Gastrocnemius medialis (tissue), 4 donors: Measurements from ENCODE around the gene DNAJB14.

Experiments
- CTCF ChIP-seq, 5 experiments: fragments of 450-650 bp in 3 of 5; fragments of 200-600 bp in 2 of 5; sonication (generic) in 2 of 5; IDR thresholded peaks in 4 of 5; conservative IDR thresholded peaks in 1 of 5; 1 replicate in 4 of 5; 2 replicates in 1 of 5; pipeline ENCODE4 v1.5.1; 2016 to 2019; ENCODE audit warnings: antibody characterized with exemption in 5 of 5, mild to moderate bottlenecking in 3 of 5, moderate library complexity in 3 of 5
- POLR2A ChIP-seq, 2 donors: fragments of 450-650 bp; IDR thresholded peaks; one replicate each; pipeline ENCODE4 v1.6.1; 2017; ENCODE audit warnings: antibody characterized with exemption in 2 of 2, mild to moderate bottlenecking in 2 of 2, moderate library complexity in 2 of 2

- TF ChIP-seq CTCF (IDR thresholded peaks at IDR 0.05 in 4 of 5, conservative IDR thresholded peaks at IDR 0.05 in 1 of 5), result no peak
- no peak for TF ChIP-seq POLR2A (IDR thresholded peaks at IDR 0.05)
Measured at GRCh38 chr4:99938243-99938753, 8.1 kb downstream of the DNAJB14 start.
